Stimulated activated CD4-positive, alpha-beta T cell treated with anti-CD3 and anti-CD28 coated beads, Interleukin-4, amount 100 ng/mL, for 4 hours (primary cell): ENCODE measurements around the gene NTNG1.

Source experiments
- DNase-seq, 2 experiments: peaks; one replicate each; pipeline ENCODE4 v3.0.0-alpha.2; 2020

The NTNG1 gene

DNA sequence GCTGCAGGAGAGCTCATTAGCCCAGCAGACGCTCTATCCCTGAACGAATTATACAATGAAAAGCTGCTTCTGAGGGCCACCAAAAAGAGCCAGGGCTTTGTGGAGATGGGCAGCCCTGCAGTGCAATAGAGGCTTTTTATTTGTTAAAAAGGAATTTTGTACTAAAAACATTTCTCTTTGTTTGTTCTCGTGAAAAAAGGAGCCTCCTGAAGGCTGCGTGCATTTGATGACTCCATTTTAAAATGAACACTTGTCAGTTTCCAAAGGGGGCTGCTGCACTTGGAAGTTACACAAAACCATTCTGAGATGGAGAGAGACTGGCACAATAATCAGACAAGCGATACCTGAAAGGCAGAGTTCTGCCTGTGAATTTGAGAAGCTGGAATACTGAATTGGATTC lies 202.8 kb downstream of the NTNG1 start:
- no peak for DNase-seq

DNA sequence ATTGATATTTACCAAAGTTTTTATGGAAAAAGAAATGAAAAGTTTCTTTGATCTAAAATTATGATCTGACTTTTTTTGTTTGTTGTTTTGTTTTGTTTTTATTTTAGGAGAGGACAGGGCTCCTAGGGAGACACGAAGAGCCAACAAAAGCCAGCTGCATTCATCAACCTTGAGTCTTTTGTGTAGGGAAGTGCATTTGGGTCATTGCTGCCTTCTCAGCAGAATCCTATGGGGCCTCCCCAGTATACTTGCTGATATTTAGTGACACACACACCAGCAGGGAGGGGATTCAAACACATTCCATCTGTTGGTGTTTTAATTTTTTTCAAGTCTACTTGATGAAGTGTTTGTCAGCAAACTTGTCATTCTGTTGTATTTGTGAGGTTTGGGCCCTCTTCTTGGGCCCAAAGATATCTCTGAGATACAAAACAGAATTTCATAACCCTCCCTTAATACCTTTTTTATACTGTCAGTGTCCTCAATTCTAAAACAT lies 203.5 kb downstream of the NTNG1 start:
- no peak for DNase-seq

DNA sequence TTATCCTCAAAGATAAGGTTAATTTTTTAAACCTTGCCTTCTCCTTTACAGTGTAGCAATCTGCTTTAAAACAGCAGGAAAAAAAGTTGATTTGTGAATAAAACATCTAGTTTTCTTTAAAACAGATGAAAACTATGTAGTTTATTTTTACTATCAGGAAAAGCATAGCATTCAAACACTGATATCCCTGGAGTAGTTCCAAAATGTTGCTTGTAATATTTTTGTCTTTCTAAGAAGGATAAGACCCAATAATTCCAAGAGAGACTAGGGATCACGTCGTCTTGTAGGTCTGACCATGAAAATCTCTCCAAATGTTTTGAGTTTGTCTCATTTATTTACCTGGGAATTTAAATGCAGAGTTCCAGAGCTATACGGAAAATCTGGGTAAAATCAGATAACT lies 204.0 kb downstream of the NTNG1 start:
- no peak for DNase-seq

DNA sequence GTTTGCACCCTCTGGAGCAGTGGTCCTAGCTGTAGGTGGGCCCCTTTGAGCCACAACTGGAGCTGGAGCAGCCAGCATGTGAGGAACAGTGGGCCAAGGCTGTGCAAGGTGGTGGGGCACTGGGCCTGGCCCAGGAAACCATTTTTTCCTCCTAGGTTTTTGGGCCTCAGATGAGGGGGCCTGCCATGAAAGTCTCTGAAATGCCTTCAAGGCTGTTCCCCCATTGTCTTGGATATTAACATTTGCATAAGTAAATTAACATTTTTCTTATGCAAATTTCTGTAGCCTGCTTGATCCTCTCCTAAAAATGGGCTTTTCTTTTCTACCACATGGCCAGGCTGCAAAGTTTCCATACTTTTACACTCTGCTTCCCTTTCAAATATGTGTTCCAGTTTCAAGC lies 212.0 kb downstream of the NTNG1 start:
- DNase-seq: no peak

DNA sequence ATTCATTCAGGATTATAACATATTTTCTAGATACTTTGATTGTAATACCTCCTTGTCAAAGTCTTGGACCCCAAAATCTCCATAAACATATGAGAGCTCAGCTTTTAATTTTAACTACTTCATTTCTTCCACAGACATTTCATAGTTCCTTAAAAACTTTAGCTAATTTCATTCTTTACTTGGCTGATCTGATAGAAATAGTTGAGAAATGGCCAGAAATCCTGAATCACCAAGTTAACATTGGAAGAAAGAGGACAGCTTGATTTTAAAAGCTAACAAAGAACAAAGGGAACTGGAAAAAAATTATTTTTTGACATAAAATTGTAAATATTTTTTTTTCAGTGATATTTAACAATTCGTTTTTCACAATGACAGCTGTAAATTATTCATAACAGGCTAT lies 216.5 kb downstream of the NTNG1 start:
- no peak for DNase-seq

DNA sequence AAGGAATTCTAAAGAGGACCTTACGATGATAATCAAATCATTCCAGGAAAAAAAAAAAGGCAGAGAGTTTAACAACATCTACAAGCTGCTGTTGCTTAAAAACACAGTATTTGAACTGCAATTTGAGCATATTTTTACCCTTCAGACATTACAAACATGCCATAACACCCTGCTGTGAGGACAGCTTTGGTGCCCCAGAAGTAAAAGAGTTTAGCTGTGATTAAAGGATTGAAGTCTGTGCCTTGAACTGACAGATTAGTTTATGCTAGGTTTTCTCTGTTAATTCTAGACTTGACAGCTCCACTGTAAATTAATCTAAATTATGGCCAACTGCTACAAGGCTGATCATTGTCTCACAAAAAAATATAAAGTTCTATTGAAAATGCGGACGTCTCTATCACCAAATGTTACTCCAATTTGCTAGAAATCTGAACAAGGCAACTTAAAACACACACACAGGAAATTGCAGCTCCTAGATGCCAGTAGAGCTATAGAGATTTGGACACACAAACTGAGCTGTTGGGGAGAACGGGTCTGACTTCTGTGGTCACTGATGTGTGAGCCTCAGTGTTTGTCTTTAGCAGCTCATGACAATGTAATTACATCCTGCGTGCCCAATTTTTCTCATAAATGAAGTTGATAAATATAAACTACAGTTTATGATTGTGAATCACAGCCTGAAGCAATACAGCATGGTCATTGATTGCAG lies 217.9 kb downstream of the NTNG1 start:
- DNase-seq: no peak

DNA sequence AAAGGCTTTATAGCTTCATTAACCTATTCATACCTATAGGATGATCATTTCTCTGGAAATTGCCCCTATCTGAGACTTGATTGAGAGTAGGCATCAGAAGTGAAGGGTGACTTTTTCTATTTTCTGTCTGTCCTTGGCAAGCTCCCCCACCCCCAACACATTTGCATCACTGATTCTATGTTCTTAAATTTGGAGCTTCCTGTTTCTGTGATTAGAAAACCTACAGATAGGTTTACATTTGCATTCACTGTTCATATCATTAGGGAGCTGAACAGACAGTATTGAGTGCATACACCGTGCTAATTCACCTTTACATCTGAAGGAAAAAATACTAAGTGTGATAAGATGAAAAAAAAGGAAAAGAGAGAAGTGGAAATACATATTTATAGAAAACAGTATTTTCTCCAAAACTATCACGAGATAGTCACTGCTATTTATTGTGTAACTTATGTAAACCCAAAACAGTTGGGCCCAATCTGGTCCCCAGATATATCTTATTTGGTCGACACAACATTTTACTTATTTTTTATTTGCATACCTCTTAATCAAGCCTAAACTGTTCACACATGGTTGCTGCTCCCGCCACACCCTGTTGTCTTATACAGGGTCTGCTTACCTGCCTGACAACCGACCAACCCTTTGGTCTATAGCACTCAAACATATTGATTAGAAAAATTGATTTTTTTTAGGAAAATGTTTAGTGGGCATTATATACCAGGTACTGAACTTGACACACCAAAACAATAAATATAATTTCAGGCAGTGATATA lies 218.8 kb downstream of the NTNG1 start:
- DNase-seq: no peak

DNA sequence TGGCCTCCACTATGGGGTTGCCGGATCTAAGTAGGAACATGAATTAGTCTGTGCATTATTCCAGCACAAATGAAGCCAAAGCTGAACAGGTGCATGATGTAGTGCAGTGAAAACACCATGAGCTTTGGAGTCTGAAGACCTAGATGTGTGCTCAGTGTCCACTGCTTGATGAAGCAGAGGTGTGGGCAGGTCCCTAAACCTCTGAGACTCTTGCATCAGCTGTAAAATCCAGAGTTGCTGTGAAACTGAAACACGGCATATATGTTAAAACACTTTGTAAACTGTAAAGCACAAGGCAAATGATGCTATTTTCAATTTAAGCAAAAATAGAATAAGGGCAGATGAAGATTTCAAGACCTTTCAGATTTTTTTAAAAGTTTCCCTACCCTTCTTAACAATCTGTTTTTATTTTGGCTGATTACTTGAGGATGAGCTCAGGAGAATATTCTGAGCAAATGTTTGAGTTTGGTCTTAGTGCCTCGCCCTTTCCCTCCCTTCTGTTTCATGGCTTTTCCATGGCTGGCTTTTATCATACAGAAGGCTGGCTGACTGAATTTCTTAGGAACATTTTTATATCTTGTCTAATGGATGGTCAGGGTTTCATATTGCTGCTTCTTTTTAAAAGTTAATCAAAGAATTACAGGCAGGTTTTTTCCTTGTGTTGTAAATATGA lies 221.8 kb downstream of the NTNG1 start:
- DNase-seq: no peak

DNA sequence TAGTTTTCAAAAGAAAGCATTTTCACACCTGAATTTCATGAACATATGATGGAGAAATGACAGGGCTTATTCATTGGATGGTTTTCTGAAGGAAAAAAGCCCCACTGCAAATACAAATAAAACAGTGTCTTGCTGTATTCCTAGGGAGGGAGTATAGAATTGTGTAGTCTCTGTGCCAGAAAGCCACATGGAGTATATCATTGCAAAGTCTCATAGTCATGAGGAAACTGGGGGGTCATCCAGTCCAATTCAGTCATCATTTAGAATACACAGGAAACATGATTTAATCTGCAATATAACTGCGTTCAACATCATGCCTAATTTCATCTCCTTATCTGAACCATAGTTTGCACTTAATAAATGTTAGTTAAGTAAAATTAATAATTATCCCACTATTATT lies 222.3 kb downstream of the NTNG1 start:
- no peak for DNase-seq

DNA sequence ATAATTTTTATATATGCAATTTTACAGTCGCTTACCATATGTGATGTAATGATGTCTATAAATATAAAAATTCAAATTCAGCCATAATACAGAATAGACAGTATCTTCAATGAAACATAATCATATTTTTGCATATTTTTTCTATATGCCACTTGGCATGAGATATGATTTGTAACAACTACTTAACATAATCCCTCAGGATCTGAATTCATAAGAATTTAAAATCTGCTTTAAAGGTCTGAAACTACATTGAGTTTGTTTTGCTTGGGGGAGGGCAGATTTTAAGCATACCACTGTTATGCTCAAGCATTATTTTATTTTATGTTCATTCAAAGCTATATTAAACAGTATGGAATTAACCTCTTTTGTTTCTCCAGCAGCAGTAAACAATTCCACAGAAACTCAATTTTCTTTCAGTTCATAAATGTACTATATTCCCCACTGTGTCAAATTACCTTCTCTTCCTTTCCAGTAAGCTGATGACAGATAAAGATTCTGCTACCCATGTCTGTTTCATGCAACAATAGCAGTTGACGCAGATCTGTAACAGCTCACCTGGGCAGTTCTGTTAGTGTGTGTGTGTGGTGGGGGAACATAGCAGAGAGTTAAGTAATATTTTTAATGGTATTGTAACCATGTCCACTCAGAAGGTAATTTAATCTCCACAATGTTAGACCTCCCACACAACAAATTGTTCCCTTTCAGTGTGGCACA lies 224.8 kb downstream of the NTNG1 start:
- no peak for DNase-seq

DNA sequence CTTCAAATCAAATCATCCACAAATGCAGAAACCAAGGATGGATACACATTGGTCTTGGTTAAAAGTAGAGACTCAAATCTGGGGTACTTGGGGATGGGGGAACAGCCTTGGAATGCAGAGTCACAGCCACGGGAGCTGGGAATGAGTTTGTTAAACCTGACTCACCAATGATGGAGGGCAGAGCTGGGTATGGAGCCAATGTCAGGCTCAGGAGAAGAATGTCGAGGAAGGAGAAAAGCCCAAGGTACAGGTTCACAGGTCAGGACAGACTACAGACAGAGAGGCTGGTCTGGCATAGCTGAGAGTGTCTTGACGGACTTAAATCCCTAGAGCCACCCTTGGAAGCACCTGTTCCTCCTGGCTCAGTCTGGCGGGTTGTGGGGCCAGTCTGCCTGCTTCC lies 237.6 kb downstream of the NTNG1 start:
- no peak for DNase-seq

DNA sequence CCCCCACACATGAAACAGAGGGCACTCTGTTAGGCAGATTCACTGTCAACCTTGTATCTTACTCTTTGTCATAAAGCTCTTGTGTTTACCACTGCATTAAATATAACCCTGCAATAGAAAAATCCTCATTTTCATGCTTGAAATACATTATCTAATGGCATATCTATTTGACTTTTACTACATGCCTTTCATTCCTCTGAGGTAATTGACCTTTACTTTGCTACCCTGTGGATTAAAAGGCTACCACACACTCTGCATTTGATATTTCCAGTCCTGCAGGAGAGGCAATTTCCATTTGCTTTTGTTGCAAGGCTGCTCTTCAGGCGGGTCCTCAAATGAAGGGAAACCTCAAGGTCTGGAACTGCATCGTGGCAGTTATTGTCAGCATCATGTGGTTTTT lies 238.0 kb downstream of the NTNG1 start:
- no peak for DNase-seq

DNA sequence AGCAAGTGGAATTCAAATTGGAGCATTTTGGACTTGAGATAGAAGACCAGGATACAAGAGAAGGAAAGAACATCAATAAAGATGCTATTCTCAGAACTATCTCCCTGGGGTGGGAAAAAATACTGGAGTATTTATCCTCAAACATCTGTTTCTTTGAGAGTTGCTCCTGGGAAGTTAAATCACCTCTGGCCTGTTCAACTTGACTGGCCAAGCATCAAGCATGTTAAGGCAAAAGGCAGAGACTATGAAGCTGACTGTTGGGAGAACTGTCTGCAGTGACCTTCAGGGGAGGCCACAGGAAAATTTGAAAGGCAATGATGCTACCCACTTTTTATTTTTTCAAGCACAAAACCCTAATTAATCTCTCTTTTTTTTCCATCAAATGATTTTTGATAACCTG lies 239.0 kb downstream of the NTNG1 start:
- no peak for DNase-seq

DNA sequence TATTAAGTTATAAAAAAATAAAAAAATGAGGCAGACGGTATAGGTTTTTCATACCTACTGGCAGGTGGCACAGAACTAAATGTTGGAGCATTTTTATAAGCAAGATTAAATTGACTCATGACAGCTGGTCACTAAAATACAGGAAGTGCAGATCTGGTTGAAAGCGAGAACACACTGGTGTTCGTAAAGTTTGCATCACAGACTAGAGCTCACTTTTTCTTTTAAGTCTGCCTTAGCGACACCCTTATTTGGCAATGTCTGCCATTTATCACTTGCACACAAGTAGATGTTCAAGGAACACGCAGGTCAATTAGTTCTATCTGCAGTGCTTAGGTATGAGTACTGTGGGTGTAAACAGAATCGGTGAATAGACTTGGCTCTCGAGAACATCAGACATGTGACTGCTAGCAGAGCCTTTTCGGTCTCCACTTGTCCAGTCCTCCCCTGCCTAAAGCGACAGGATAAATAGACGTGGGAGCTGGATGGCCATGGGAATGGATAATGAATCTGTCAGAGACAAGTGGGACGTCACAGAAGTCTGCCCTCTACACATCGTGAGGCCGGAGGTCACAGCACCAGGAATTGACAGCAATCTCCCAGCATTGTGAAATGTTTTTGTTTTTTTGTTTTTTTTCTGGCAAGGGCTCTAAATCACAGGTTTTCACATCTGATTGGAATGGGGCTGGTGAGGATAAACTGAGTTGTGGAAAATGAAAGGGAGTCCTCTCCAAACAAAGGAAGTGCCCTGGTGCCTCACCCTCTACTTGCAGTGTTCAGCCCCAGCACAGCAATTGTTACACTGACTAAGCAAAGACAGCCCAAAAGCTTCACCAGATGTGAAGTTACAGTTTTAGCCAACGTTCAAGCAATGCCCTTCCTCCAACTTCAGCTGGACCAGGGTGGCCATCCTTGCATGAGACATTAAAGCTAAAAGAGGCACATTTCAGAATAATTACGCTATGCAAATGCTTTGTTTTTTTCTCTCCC lies 248.9 kb downstream of the NTNG1 start:
- no peak for DNase-seq

DNA sequence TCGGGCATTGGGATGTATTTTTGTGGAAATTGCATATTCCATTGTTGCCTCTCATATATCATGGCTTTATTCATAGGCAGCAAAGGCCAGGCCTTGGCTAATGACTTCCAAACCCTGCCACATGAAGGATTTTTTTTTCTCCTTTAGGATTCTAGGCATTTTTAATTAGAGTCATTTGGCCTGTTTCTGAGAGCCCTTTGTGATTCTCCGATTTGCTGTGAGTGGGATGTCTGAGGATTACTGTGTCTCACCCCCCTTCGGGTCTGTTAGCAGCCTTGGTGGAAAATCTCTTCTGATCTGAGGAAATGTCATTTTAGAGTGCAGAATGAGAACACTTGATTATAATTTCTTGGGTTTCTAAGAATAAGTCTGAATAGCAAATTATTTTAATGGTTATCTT lies 253.5 kb downstream of the NTNG1 start:
- DNase-seq: no peak

DNA sequence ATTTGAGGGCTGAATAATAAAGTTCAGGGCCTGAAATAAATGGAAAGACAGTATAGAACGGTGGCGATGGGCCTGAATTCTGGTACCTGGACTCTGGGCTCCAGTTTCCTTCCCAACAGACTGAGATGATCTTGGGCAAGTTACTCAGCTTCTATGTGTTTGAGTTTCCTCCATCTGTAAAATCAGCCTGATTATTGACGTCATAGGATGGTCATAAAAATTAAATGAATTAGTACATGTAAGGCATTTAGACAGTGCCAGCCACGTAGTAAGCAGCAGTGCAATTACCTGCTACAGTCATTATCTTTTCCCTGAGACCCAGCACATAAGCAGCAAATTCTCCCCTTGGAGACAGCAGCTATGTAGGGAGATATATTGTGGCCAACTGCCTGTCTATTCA lies 260.9 kb downstream of the NTNG1 start:
- DNase-seq: no peak

DNA sequence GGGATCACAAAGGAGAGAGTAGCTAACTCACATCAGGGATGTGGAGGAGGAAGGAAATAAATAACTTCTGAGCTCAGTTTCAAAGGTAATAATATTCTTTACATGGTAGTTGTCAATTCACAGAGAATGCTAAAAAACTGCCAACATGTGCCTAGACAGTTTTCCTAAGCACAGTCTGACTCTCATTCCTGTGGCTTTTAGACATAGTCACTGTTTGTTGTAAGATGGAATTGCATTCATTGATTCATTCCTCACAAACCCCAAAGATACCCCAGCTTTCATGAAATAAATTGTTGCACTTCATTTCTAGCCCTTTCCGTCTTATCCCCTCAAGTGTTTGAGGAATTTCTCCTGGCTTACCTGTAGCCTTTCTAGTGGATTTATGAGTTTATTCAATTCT lies 263.9 kb downstream of the NTNG1 start:
- no peak for DNase-seq

DNA sequence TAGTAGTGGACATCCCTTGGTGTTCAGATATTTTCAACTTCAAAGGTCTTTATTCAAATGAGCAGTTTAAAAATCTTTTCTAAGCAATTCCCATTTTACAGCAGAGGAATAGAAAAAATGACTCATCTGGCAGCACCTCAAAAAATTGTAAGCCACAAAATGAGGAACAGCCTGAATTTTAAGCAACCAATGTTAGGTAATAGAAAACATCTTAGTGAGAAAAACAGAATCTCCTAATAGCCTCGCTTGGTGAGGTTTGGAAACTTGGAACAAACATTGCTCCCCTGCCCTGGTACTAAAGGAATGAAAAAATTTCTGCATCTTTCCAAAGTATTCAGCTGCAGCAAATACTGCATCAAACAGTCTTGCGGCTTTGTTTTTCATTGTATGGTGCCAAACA lies 264.4 kb downstream of the NTNG1 start:
- no peak for DNase-seq

DNA sequence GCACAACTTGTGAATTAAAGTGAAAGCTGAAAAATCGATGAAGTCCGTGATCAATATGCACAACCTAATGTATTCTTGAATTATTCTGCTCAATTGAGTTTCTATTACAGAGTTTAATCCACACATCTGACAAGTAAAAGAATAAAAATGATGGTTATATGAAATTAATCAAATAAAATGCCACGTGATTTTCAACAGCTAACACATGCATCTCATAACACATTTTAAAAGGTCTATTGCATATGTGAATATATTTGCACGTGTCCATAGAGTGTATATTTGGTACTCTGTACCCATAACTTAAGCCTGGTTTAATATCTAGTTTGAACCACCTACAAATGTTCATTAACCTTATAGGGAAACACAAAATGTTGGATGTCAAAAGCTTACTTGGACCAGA lies 266.2 kb downstream of the NTNG1 start:
- no peak for DNase-seq

DNA sequence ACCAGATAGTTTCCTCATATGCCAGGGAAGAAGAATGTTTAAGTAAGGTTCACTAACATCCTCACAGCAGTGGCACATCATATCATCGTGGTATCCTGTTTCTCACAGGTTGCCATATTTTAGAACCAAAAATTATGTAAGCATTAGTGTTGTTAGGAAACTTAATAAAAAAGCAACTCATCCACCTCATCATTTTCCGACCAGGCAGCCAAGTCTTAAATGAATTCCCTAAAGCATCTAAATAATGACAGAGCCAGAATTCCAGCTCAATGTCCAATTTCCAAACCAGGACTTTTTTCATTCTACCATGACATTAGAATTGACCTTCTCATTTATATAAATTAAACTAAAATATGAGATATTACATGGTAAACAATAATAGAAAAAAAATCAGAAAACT lies 272.7 kb downstream of the NTNG1 start:
- no peak for DNase-seq

DNA sequence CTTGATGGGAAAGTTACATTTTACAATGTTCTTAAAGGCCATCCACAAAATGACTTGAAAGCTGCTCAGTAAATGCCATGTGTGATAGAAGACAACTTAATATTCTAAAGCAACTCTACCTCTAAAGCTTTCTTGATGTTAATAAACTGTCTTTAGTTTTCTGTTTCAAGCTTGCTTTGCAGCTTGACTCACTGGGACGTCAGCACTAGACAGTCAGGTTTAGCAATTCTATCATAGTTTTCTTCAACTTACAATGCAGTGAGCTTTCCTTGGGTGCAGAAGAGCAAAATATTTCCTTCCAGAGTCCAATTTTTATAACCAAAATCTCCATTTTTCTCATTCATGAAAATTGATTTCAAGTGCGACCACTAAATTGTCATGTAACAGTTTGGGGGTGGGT lies 273.1 kb downstream of the NTNG1 start:
- DNase-seq: no peak

DNA sequence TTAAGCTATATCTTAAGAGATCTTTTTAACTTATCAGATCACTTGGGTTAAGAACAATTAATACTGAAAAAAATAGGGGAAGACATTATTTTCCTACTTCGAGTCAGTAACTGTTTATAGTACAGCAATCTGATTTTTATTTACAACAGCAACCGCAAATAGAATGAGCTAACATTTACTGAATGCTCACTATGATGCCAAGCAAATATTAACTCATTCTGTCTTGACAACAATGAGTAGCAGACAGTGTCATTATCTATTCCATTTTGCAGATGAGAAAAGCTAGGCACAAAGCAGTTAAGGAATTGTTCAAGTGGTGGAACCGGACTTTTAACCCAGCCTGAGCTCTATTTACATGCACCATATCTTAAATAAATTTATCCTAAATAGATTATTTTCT lies 273.7 kb downstream of the NTNG1 start:
- DNase-seq: no peak
